ENCODE measurements around the gene ZNF2.

DNA sequence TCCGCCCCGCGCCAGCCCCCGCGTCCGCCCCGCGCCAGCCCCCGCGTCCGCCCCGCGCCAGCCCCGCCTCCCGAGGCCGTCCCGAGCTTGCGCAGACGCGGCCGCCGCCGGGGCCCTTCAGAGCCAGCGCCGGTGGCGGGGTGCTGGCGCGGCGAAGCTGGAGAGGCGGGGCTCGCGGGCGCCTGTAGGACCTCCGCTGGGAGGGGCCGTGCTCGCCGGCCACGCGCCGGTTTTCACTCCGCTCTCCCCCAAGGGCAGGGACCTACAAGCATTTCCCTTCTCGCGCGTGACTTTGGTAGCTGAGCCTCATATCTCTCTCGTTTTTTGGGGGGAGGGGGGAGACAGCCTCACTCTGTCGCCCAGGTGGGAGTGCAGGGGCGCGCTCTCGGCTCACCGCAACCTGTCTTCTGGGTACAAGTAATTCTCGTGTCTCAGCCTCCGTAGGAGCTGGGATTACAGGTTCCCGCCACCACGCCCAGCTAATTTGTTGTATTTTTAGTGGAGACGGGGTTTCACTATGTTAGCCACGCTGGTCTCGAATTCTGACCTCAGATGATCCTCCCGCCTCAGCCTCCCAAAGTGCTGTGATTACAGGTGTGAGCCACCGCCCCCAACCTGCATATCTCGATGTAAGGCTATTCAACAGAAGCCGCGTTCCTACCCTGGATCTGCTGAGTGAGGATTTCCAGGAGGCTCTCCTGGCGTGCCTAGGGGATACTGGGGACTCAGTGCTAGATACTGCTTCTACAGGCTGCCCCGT is 5.7 kb upstream of the ZNF2 start, which contains the start of gene ZNF514:
- TF ChIP-seq EZH2 (IDR thresholded peaks at IDR 0.05; ENCODE audit: insufficient read depth, poor library complexity, severe bottlenecking) (no peak), EZH2phosphoT487 (IDR thresholded peaks at IDR 0.05; ENCODE audit: insufficient read depth, low read depth) (no peak)

All from GM23248 (cell line).